ENCODE data around the gene ATG9B. TPM values are rescaled to one million over a fixed set of nuclear protein-coding genes. Genes with fewer than 3 reads are reported as not detected.

Gene ATG9B
- polyA plus RNA-seq, 1 of the 3 experiments (the other 2 are of a cell fraction): 0.67 TPM

DNA sequence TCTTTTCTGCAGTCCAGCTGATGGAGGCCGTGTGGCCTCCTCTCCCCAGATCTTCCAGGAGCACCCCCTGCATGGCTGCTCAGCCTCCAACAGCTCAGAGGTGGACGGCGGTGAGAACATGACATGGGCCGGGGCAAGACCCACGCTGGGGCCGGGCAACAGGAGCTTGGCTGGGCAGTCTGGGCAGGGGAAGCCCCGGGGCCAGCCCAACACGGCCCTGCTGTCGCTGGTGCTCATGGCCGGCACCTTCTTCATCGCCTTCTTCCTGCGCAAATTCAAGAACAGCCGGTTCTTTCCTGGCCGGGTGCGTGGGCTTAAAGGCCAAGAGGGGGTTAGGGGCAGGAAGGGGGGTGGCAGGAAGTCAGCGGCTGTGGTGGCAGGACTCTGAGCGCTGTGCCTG lies 49.7 kb upstream of the ATG9B start (continued):
- no peak for TF ChIP-seq FOXM1 (IDR thresholded peaks at IDR 0.05; ENCODE audit: low read depth)
- no peak for TF ChIP-seq NRF1 (IDR thresholded peaks at IDR 0.05; ENCODE audit: low read depth, low read length)
- TF ChIP-seq RFX5 (IDR thresholded peaks at IDR 0.05; ENCODE audit: low read length): no peak
- TF ChIP-seq, protein P1, sequence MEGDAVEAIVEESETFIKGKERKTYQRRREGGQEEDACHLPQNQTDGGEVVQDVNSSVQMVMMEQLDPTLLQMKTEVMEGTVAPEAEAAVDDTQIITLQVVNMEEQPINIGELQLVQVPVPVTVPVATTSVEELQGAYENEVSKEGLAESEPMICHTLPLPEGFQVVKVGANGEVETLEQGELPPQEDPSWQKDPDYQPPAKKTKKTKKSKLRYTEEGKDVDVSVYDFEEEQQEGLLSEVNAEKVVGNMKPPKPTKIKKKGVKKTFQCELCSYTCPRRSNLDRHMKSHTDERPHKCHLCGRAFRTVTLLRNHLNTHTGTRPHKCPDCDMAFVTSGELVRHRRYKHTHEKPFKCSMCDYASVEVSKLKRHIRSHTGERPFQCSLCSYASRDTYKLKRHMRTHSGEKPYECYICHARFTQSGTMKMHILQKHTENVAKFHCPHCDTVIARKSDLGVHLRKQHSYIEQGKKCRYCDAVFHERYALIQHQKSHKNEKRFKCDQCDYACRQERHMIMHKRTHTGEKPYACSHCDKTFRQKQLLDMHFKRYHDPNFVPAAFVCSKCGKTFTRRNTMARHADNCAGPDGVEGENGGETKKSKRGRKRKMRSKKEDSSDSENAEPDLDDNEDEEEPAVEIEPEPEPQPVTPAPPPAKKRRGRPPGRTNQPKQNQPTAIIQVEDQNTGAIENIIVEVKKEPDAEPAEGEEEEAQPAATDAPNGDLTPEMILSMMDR (IDR thresholded peaks at IDR 0.05): no peak
- no peak for TF ChIP-seq CHD2 (IDR thresholded peaks at IDR 0.05; ENCODE audit: low read length, partially characterized antibody)
- TF ChIP-seq TEAD4 (IDR thresholded peaks at IDR 0.05; ENCODE audit: borderline replicate concordance, insufficient read depth): no peak
- TF ChIP-seq EP300 (IDR thresholded peaks at IDR 0.05; ENCODE audit: borderline replicate concordance in 1 of 2, low read depth in 1 of 2, low read length in 1 of 2): no peak

GRCh38 chr7:151071032-151071866 lies 47.0 kb upstream of the ATG9B start:
- no peaks in the 10 kb centered on the region; a peak in 1 of 4 replicates for H3K4me1 ChIP-seq (ENCODE audit: control insufficient read depth in 1 of 2, insufficient read depth in 2 of 2, low read depth in 1 of 2, low read length in 1 of 2)
- H4K20me1 ChIP-seq (ENCODE audit: insufficient read depth): no peaks in the 10 kb centered on the region; the same call in 1 of the 2 replicates
- no peaks in the 10 kb centered on the region for H3K27me3 ChIP-seq (ENCODE audit: insufficient read depth)
- H3F3A ChIP-seq (replicated peaks; ENCODE audit: insufficient read depth): peaks cover 25% of the 10 kb centered on the region
- ChIA-PET CTCF (interaction anchor here (1.5 to 12.2 kb wide), 2 partner anchors 12 to 43 kb away, joined by 4 to 77 read pairs; partner anchors contain the start of genes ABCB8, CDK5 and SLC4A2), POLR2A (interaction anchor here (1.0 kb wide), 1 partner anchor 9 kb away, joined by 3 read pairs; the partner anchor contains the start of gene FASTK)
- peaks cover 22% of the 10 kb centered on the region; the same call in 1 of the 2 replicates for H3K79me2 ChIP-seq (ENCODE audit: insufficient read depth)
- H3K27ac ChIP-seq (ENCODE audit: low read depth in 2 of 2, low read length in 1 of 2): no peak overlapping the region
- no peak overlapping the region for H3K9ac ChIP-seq
- H3K9me3 ChIP-seq: no peaks in the 10 kb centered on the region
- no peak for TF ChIP-seq JUND (IDR thresholded peaks at IDR 0.05)
- H3K9me2 ChIP-seq: no peaks in the 10 kb centered on the region
- H2AFZ ChIP-seq (ENCODE audit: low read depth): no peak overlapping the region
- no peak overlapping the region for H3K4me2 ChIP-seq
- WGBS (ENCODE audit: low lambda C conversion rate): 93% methylated on average over 39 of the region's 39 CpGs
- no peak overlapping the region for H3K4me3 ChIP-seq (ENCODE audit: low read depth in 2 of 2, low read length in 1 of 2)
- no peak for DNase-seq
- H3K36me3 ChIP-seq (replicated peaks in 1 of 2; ENCODE audit: control insufficient read depth in 1 of 2, insufficient read depth in 2 of 2, low read length in 1 of 2): peaks cover 61 to 85% of the 10 kb centered on the region in 2 experiments

DNA sequence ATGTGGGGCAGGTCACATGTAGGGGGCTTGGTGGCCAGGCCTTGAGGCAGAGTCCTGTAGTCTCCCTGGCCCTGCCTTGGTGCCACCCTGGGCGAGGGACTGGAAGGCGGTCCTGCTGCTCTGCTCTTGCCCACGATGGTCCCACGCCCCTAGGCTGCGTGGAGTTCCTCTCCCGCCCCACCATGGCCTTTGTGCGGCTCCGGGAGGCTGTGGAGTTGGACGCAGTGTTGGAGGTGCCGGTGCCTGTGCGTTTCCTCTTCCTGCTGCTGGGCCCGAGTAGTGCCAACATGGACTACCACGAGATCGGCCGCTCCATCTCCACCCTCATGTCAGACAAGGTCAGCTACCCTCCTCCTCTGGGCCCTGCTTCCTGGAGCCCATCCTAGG lies 46.3 kb upstream of the ATG9B start:
- H3K36me3 ChIP-seq (replicated peaks in 1 of 2; ENCODE audit: control insufficient read depth in 1 of 2, insufficient read depth in 2 of 2, low read length in 1 of 2): peaks cover 59 to 85% of the 10 kb centered on the region in 2 experiments
- H3K4me2 ChIP-seq: no peak overlapping the region
- H3K9me3 ChIP-seq: no peaks in the 10 kb centered on the region
- 94% methylated on average over 13 of the region's 15 CpGs for WGBS (ENCODE audit: low lambda C conversion rate)
- H3K27me3 ChIP-seq (ENCODE audit: insufficient read depth): no peaks in the 10 kb centered on the region
- H3K4me3 ChIP-seq (ENCODE audit: low read depth in 2 of 2, low read length in 1 of 2): no peak overlapping the region
- no peaks in the 10 kb centered on the region for H4K20me1 ChIP-seq (ENCODE audit: insufficient read depth)
- DNase-seq: no peak
- H3F3A ChIP-seq (replicated peaks; ENCODE audit: insufficient read depth): peaks cover 21% of the 10 kb centered on the region
- CTCF ChIA-PET: interaction anchor here (1.0 to 12.2 kb wide), 2 partner anchors 12 to 53 kb away, joined by 3 to 77 read pairs; partner anchors contain the start of genes CDK5 and SLC4A2
- no peak for TF ChIP-seq FOSL2 (IDR thresholded peaks at IDR 0.05; ENCODE audit: borderline replicate concordance, low read depth)
- H3K4me1 ChIP-seq (ENCODE audit: control insufficient read depth in 1 of 2, insufficient read depth in 2 of 2, low read depth in 1 of 2, low read length in 1 of 2): no peaks in the 10 kb centered on the region; a peak in 1 of 4 replicates
- no peaks in the 10 kb centered on the region for H3K9me2 ChIP-seq
- POLR2A ChIA-PET: interaction anchor here (1.0 kb wide), 1 partner anchor 10 kb away, joined by 3 read pairs; the partner anchor contains the start of gene FASTK
- H3K9ac ChIP-seq: no peak overlapping the region
- H3K79me2 ChIP-seq (ENCODE audit: insufficient read depth): peaks cover 24% of the 10 kb centered on the region; the same call in 1 of the 2 replicates
- H2AFZ ChIP-seq (ENCODE audit: low read depth): no peak overlapping the region
- H3K27ac ChIP-seq (ENCODE audit: low read depth in 2 of 2, low read length in 1 of 2): no peak overlapping the region
